Measurements from ENCODE around the gene FNDC10. TPM values are rescaled to one million over a fixed set of nuclear protein-coding genes. Genes with fewer than 3 reads are reported as not detected.

Gene FNDC10
- total and polyA plus RNA-seq, 2 donors from 2014 or later, result 2.6 to 18.2 TPM

DNA sequence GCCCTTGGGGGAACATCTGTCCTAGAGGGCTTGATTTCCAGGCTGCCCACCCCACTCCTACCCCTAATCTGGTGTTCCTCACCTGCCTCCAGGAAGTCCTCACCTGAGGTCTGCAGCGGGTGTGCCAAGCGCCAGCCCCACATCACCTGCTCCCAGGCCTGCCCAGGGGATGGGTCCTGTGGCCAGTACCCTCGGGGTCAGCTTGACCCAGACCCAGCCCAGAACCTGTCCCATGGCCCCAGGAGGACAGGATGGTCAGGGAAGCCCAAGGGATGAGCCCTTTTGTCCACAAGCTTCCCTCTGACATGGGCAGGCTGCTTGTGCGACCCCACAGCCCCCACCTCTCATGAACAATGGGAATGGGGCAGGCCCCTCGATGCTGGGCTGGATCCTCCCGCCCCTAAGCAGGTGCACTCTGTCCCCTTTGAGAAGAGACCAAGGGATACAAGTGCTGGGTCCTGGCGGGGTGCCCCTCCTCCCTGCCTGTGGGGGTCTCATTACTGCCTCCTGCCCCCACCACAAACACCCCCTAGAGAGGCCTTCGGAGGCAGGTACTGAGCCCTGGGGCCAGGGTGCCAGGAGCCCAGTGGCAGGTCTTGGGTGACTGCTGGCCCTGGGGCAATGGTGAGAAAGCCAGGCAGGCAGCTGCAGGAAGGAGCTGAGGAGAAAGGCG is 18.6 kb upstream of the FNDC10 start:
- FAIRE-seq (no peak), DNase-seq (peak in 1 of 5 donors; percentile 42)
- H3K27ac ChIP-seq (ENCODE audit: low read depth in 2 of 2, low read length in 2 of 2), result no peak overlapping the region
- H3K9me3 ChIP-seq (ENCODE audit: control insufficient read depth in 2 of 3, insufficient read depth in 1 of 3, low read length in 3 of 3), result no peaks in the 10 kb centered on the region
- H3K4me3 ChIP-seq (ENCODE audit: low read length in 3 of 3), result no peak overlapping the region
- no peaks in the 10 kb centered on the region for H3K27me3 ChIP-seq (ENCODE audit: control insufficient read depth, insufficient read depth, low read length)
- H3K4me1 ChIP-seq (ENCODE audit: control insufficient read depth in 2 of 3, insufficient read depth in 2 of 3, low read depth in 1 of 3, low read length in 3 of 3), result peaks cover 0 to 25% (median 9%) of the 10 kb centered on the region in 3 donors
- no peak overlapping the region for H3K9ac ChIP-seq (ENCODE audit: low read length in 3 of 3)
- peaks cover 0 to 6% (median 0%) of the 10 kb centered on the region in 3 donors for H3K36me3 ChIP-seq (ENCODE audit: control insufficient read depth in 2 of 3, insufficient read depth in 3 of 3, low read length in 3 of 3)
- TF ChIP-seq, protein P1, sequence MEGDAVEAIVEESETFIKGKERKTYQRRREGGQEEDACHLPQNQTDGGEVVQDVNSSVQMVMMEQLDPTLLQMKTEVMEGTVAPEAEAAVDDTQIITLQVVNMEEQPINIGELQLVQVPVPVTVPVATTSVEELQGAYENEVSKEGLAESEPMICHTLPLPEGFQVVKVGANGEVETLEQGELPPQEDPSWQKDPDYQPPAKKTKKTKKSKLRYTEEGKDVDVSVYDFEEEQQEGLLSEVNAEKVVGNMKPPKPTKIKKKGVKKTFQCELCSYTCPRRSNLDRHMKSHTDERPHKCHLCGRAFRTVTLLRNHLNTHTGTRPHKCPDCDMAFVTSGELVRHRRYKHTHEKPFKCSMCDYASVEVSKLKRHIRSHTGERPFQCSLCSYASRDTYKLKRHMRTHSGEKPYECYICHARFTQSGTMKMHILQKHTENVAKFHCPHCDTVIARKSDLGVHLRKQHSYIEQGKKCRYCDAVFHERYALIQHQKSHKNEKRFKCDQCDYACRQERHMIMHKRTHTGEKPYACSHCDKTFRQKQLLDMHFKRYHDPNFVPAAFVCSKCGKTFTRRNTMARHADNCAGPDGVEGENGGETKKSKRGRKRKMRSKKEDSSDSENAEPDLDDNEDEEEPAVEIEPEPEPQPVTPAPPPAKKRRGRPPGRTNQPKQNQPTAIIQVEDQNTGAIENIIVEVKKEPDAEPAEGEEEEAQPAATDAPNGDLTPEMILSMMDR (IDR thresholded peaks at IDR 0.05; ENCODE audit: borderline replicate concordance, extremely low read depth, insufficient read depth), result no peak
- intact Hi-C loops (cut with DNase I), result no loop called here

DNA sequence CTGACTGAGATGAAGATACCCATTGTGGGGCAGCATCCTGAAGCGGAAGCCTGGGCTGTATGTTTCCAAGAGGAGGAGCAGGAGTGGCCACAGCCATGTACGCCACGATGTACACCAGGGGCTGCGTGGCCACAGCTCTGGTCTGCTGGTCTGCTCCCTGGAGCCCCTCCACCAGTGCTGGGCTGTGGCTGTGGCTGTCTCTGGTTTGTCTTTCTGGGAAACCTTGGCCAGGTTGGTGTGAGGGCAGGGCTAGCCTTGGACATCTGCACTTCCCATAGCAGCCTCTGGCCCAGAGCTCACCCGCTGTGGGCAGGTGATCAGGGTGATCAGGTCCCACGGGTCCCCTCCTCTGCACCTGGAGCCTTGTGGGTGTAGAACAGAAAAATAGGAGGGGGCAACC is 18.0 kb upstream of the FNDC10 start:
- no peaks in the 10 kb centered on the region for H3K9me3 ChIP-seq (ENCODE audit: control insufficient read depth in 2 of 3, insufficient read depth in 1 of 3, low read length in 3 of 3)
- FAIRE-seq (no peak), DNase-seq (peak in 2 of 5 donors; percentile 34 to 74)
- intact Hi-C loops (cut with DNase I), result no loop called here
- no peak overlapping the region for H3K9ac ChIP-seq (ENCODE audit: low read length in 3 of 3)
- H3K4me3 ChIP-seq (ENCODE audit: low read length in 3 of 3), result no peak overlapping the region
- peaks cover 0 to 25% (median 10%) of the 10 kb centered on the region in 3 donors for H3K4me1 ChIP-seq (ENCODE audit: control insufficient read depth in 2 of 3, insufficient read depth in 2 of 3, low read depth in 1 of 3, low read length in 3 of 3)
- TF ChIP-seq, protein P1 (IDR thresholded peaks at IDR 0.05; ENCODE audit: borderline replicate concordance, extremely low read depth, insufficient read depth), result no peak
- peaks cover 0 to 6% (median 0%) of the 10 kb centered on the region in 3 donors for H3K36me3 ChIP-seq (ENCODE audit: control insufficient read depth in 2 of 3, insufficient read depth in 3 of 3, low read length in 3 of 3)
- no peak overlapping the region for H3K27ac ChIP-seq (ENCODE audit: low read depth in 2 of 2, low read length in 2 of 2)
- H3K27me3 ChIP-seq (ENCODE audit: control insufficient read depth, insufficient read depth, low read length), result no peaks in the 10 kb centered on the region

DNA sequence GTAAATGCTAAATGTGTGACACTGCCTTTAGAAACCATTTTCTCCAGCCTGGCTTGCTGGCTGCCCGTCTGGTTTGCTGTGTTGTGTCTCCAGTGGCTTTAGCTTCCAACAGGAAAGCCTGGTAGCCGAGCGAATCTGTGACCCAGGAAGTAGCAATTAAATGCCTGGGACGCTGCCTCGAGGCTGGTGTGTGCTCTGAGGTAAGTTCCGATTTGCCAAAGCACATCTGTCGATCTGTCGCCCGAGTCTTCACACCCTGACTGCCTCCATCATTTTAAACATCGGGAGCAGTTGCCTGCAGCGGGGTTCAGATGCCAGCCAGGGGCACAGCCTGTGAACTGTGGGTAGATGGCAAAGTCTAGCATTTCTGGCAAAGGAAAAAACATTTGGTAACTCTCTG is 17.6 kb upstream of the FNDC10 start:
- TF ChIP-seq, protein P1 (IDR thresholded peaks at IDR 0.05; ENCODE audit: borderline replicate concordance, extremely low read depth, insufficient read depth), result no peak
- Histone ChIP-seq H3K4me1 (ENCODE audit: control insufficient read depth in 2 of 3, insufficient read depth in 2 of 3, low read depth in 1 of 3, low read length in 3 of 3) (peaks cover 0 to 25% (median 10%) of the 10 kb centered on the region in 3 donors), H3K4me3 (ENCODE audit: low read length in 3 of 3) (no peak overlapping the region), H3K27me3 (ENCODE audit: control insufficient read depth, insufficient read depth, low read length) (no peaks in the 10 kb centered on the region), H3K9me3 (ENCODE audit: control insufficient read depth in 2 of 3, insufficient read depth in 1 of 3, low read length in 3 of 3) (no peaks in the 10 kb centered on the region), H3K36me3 (ENCODE audit: control insufficient read depth in 2 of 3, insufficient read depth in 3 of 3, low read length in 3 of 3) (peaks cover 0 to 6% (median 0%) of the 10 kb centered on the region in 3 donors), H3K9ac (ENCODE audit: low read length in 3 of 3) (no peak overlapping the region), H3K27ac (ENCODE audit: low read depth in 2 of 2, low read length in 2 of 2) (no peak overlapping the region)
- peak in 1 of 5 donors; percentile 36 for DNase-seq
- intact Hi-C loops (cut with DNase I), result no loop called here
- FAIRE-seq, result no peak
